GM12872 (cell line): ENCODE results near the gene ECM1.

Experiments
- TF ChIP-seq, protein P1 (sequence below): IDR thresholded peaks from 3 replicates; pipeline ENCODE4 v1.5.1; 2011; ENCODE audit warnings: low read depth, mild to moderate bottlenecking, low read length, moderate library complexity; ENCODE audit not compliant: insufficient read depth

ECM1 gene

DNA sequence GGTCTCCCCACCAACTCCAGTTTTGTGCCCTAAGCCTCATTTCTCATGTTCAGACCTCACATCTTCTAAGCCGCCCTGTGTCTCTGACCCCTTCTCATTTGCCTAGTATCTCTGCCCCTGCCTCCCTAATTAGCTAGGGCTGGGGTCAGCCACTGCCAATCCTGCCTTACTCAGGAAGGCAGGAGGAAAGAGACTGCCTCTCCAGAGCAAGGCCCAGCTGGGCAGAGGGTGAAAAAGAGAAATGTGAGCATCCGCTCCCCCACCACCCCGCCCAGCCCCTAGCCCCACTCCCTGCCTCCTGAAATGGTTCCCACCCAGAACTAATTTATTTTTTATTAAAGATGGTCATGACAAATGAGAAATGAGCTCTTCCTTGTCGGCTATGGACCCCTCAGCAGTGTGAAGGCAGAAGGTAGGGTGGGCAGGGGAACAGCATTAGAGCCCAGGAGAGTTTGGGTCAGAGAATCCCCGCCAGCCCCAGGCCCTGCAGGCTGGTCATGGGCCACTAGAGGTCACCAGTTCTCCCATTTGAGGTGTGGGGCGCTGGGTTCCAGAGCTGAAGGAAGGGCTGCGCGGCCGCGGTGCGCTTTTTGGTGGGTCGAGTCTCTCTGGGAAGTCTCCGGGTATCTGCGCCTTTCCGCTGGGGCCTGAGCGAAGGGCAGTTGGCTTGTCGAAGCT, 52.8 kb downstream of the ECM1 start:
- TF ChIP-seq, protein P1, sequence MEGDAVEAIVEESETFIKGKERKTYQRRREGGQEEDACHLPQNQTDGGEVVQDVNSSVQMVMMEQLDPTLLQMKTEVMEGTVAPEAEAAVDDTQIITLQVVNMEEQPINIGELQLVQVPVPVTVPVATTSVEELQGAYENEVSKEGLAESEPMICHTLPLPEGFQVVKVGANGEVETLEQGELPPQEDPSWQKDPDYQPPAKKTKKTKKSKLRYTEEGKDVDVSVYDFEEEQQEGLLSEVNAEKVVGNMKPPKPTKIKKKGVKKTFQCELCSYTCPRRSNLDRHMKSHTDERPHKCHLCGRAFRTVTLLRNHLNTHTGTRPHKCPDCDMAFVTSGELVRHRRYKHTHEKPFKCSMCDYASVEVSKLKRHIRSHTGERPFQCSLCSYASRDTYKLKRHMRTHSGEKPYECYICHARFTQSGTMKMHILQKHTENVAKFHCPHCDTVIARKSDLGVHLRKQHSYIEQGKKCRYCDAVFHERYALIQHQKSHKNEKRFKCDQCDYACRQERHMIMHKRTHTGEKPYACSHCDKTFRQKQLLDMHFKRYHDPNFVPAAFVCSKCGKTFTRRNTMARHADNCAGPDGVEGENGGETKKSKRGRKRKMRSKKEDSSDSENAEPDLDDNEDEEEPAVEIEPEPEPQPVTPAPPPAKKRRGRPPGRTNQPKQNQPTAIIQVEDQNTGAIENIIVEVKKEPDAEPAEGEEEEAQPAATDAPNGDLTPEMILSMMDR: peak; percentile 95

DNA sequence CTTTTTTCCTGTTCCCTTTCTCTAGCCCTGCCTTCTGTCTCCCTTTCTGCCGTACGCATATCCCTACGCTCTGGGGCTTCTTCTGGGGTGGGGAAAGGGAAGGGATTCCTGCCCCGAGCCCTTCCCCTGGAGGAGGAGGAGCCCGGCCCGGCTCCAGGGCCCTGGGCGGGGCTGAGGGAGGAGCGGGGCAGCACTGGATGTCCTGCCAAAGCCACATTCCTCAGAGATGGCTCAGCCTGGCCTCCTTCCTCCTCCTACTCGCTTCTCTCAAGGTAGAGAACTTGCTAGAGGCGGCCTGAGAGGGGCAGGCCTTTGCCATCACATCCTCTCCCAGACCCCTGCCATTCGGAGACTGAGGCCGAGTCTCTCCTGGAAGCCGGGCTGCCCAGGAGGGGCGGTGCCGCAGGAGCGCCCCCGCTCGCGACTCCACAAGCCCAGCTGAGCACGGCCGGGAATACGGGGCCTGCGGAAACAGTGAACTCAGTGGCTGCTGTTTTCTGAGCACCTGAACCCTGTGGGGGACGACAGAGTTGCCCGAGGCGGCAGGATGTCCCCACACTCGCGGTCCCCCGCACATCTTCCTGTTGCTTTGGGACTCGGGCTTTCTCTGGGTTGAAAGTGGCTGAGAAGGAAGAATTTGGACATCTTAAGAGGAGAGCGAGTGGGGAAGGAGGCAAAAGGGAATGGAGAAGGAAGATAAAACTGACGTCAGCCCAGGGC, 53.5 kb downstream of the ECM1 start:
- TF ChIP-seq, protein P1: no peak

DNA sequence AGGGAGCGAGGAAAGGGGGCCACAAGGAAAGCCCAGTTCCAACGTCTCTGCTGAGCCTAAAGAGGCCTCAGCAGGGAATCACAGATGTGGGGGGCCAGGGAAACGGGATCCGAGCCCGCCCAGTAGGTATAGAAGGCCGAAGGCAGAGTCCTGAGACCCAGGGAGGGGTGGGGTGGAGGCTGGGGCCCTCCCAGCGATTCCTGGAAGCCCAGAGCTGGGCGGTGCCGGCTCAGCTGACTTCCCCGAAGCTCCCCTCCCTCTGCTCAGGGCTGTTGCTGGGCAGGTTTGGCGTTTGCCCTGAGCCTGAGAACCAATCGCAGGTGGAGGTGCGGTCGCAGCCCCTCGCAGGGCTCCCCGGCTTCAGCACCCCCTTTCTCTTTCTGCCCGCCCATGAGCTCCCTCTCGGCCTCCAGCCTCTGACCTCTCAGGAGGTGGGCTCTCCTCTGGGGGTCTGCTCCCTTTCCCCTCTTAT, 54.1 kb downstream of the ECM1 start:
- TF ChIP-seq, protein P1: no peak

DNA sequence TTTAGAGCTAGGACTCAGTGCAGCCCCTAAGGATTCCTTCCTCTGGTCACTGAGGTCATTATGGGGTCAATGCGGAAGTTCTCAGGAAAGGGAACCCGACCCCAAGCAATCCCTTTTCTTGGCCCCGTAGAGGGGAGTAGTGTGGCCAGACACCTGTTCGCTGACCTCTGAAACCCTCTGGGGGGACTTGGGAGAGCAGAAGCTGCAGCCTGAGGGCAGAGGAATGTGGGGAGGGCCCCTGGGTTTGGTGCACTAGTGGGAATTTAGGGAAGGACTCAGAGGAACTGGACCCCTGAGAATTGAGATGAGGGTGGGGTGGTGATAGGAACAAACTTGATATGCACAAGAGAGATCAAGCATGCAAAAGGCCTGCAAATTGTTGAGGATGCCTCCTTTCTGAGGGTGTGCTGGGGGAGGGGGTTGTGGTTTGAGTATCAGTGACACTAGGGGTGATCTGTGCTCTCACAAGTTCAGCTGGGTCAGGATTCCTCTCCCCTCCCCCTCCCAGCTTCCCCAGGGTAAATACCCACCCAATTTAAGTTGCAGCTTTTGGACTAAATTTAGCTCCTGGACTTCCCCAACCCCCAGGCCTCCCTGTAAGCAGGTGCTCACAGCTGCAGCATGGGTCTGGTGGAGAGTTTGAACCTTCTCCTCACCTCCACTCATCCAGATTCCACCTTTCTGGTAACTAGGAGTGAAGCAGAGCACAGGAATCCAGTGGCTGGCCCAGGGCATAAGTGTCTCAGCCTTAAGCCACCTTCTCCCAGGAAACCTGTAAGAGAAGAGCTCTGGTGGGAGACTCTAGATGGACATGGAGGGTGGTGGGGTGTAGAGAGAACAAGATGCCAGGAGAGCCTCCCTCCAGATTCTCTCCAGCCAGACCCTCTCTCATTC, 54.8 kb downstream of the ECM1 start:
- TF ChIP-seq, protein P1: no peak
